BE2C (cell line): Measurements from ENCODE around the gene SECTM1.

ENCODE experiments used
- DNase-seq: peaks from one replicate; pipeline ENCODE4 v3.0.0-alpha.2; 2020
- H3K27me3 ChIP-seq: fragments of 250-450 bp; sonication (Bioruptor Pico); 2 replicates; pipeline ENCODE4 v1.5.1; 2020; ENCODE audit warnings: mild to moderate bottlenecking
- H3K36me3 ChIP-seq: fragments of 250-450 bp; sonication (Bioruptor Pico); 2 replicates; pipeline ENCODE4 v1.5.1; 2020; ENCODE audit warnings: mild to moderate bottlenecking
- H3K4me1 ChIP-seq: fragments of 250-450 bp; sonication (Bioruptor Pico); 2 replicates; pipeline ENCODE4 v1.5.1; 2020
- H3K4me3 ChIP-seq: 2 replicates; pipeline ENCODE4 v1.5.1; 2011; ENCODE audit warnings: low read depth, low read length
- H3K9me3 ChIP-seq: fragments of 250-450 bp; sonication (Bioruptor Pico); 2 replicates; pipeline ENCODE4 v1.5.1; 2020
- CTCF ChIP-seq: IDR thresholded peaks from 2 replicates; pipeline ENCODE4 v1.5.1; 2012; ENCODE audit warnings: mild to moderate bottlenecking, low read depth, low read length

The SECTM1 gene

GRCh38 chr17:82317394-82318168 is 16.0 kb downstream of the SECTM1 start, which contains the start of gene CD7:
Gene CD7, minus strand, starts transcription at chr17:82317608. Its CDS starts 113 bp downstream, at chr17:82317495.
- Histone ChIP-seq H3K9me3 (no peaks in the 10 kb centered on the region), H3K36me3 (no peaks in the 10 kb centered on the region), H3K4me3 (no peak within 1 kb of the TSS), H3K4me1 (peaks cover 2% of the 10 kb centered on the region; the same call in 1 of the 2 replicates), H3K27me3 (no peaks in the 10 kb centered on the region)
- TF ChIP-seq CTCF: no peak
- peak; percentile 28 for DNase-seq

- Histone ChIP-seq H3K9me3 (no peaks in the 10 kb centered on the region), H3K36me3 (no peaks in the 10 kb centered on the region), H3K4me3 (no peak overlapping the region), H3K27me3 (no peaks in the 10 kb centered on the region), H3K4me1 (peaks cover 2% of the 10 kb centered on the region; the same call in 1 of the 2 replicates)
- DNase-seq: peak; percentile 13
- TF ChIP-seq CTCF: no peak
These were observed 16.7 kb downstream of the SECTM1 start for GRCh38 chr17:82316651-82317393.

GRCh38 chr17:82315703-82316358 is 17.7 kb downstream of the SECTM1 start:
- no peaks in the 10 kb centered on the region for H3K36me3 ChIP-seq
- DNase-seq: peak; percentile 10
- no peaks in the 10 kb centered on the region for H3K27me3 ChIP-seq
- peaks cover 2% of the 10 kb centered on the region; the same call in 1 of the 2 replicates for H3K4me1 ChIP-seq
- TF ChIP-seq CTCF: no peak
- no peaks in the 10 kb centered on the region for H3K9me3 ChIP-seq
- no peak overlapping the region for H3K4me3 ChIP-seq

GRCh38 chr17:82314727-82315605 is 18.6 kb downstream of the SECTM1 start:
- DNase-seq: no peak
- Histone ChIP-seq H3K4me3 (no peak overlapping the region), H3K36me3 (no peaks in the 10 kb centered on the region), H3K4me1 (no peaks in the 10 kb centered on the region), H3K9me3 (no peaks in the 10 kb centered on the region), H3K27me3 (no peaks in the 10 kb centered on the region)
- TF ChIP-seq CTCF: no peak

GRCh38 chr17:82314012-82314726 is 19.4 kb downstream of the SECTM1 start:
- H3K4me3 ChIP-seq: no peak overlapping the region
- no peak for DNase-seq
- H3K4me1 ChIP-seq: no peaks in the 10 kb centered on the region
- no peaks in the 10 kb centered on the region for H3K27me3 ChIP-seq
- TF ChIP-seq CTCF: no peak
- no peaks in the 10 kb centered on the region for H3K36me3 ChIP-seq
- no peaks in the 10 kb centered on the region for H3K9me3 ChIP-seq
